ENCODE measurements around the gene KIAA1549. TPM values are rescaled to one million over a fixed set of nuclear protein-coding genes. Genes with fewer than 3 reads are reported as not detected.

KIAA1549 gene
- total and polyA plus RNA-seq, 9 of the 15 experiments (the other 6 are each of a cell fraction or from before 2014, with no cell fraction given) = 0.01 to 0.29 (median 0.07) TPM

GRCh38 chr7:138935465-138936011 is 45.7 kb downstream of the KIAA1549 start (continued):
- no peak for TF ChIP-seq TAF9B (IDR thresholded peaks at IDR 0.05; ENCODE audit: partially characterized antibody)
- TF ChIP-seq RFX1 (IDR thresholded peaks at IDR 0.05) = no peak
- TF ChIP-seq SMARCB1 (IDR thresholded peaks at IDR 0.05; ENCODE audit: insufficient read length, low read depth) = no peak
- TF ChIP-seq UBTF (IDR thresholded peaks at IDR 0.05; ENCODE audit: borderline replicate concordance in 1 of 2, low read depth in 2 of 2, low read length in 2 of 2) = no peak
- TF ChIP-seq ZBTB33 (CRISPR knock-in tag; IDR thresholded peaks at IDR 0.05) = no peak
- no peak for TF ChIP-seq ZNF699 (CRISPR knock-in tag; IDR thresholded peaks at IDR 0.05; ENCODE audit: insufficient replicate concordance)
- peak; percentile 83 for TF ChIP-seq ZNF316 (IDR thresholded peaks at IDR 0.05)
- TF ChIP-seq RBBP5 (IDR thresholded peaks at IDR 0.05; ENCODE audit: borderline replicate concordance, insufficient read depth, low read length, poor library complexity, severe bottlenecking) = no peak
- TF ChIP-seq BHLHE40 (IDR thresholded peaks at IDR 0.05; ENCODE audit: low read length) = peak; percentile 91
- no peak for TF ChIP-seq CREB3L1 (IDR thresholded peaks at IDR 0.05; ENCODE audit: borderline replicate concordance, low read depth)
- no peak for TF ChIP-seq ZBTB40 (IDR thresholded peaks at IDR 0.05)
- no peak for TF ChIP-seq ZBTB40 (CRISPR knock-in tag; IDR thresholded peaks at IDR 0.05)
